Measurements from ENCODE around the gene CMTM4.

DNA sequence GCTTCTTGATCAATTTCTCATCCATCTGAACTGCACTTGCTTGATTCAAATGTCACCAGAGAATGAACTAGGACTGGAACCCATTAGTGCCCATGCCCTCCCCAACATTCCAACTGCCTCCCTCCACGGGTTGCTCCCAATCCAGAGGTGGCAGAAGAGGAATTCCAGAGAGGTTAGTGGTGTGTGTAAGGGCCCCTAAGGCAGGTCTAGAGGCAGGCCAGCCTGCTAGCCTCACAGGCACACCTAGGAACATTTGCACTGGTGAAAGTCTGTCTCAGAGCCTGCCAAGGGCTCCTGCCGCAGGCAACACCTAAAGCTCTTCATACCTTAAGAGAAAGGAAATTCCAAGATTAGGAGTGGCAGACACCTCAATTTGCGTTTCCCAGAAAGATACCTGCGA, 21.2 kb upstream of the CMTM4 start:
- TF ChIP-seq, protein P1, sequence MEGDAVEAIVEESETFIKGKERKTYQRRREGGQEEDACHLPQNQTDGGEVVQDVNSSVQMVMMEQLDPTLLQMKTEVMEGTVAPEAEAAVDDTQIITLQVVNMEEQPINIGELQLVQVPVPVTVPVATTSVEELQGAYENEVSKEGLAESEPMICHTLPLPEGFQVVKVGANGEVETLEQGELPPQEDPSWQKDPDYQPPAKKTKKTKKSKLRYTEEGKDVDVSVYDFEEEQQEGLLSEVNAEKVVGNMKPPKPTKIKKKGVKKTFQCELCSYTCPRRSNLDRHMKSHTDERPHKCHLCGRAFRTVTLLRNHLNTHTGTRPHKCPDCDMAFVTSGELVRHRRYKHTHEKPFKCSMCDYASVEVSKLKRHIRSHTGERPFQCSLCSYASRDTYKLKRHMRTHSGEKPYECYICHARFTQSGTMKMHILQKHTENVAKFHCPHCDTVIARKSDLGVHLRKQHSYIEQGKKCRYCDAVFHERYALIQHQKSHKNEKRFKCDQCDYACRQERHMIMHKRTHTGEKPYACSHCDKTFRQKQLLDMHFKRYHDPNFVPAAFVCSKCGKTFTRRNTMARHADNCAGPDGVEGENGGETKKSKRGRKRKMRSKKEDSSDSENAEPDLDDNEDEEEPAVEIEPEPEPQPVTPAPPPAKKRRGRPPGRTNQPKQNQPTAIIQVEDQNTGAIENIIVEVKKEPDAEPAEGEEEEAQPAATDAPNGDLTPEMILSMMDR (IDR thresholded peaks at IDR 0.05; ENCODE audit: low read depth, low read length) = no peak
- TF ChIP-seq POLR2A (IDR thresholded peaks at IDR 0.05; ENCODE audit: extremely low read depth, insufficient read length) = no peak
- TF ChIP-seq MYC (IDR thresholded peaks at IDR 0.05; ENCODE audit: low read depth, low read length) = no peak

All from NB4 (cell line).